CD4-positive, alpha-beta T cell treated with Interleukin-4 for 4 hours (primary cell): ENCODE results near the gene METTL22.

ENCODE experiments used
- DNase-seq: peaks from one replicate; pipeline ENCODE4 v3.0.0-alpha.2; 2020

The METTL22 gene

GRCh38 chr16:8595783-8596182 lies 25.7 kb upstream of the METTL22 start:
- DNase-seq, result no peak

GRCh38 chr16:8596581-8596980 lies 24.9 kb upstream of the METTL22 start:
- no peak for DNase-seq

GRCh38 chr16:8600144-8600775 lies 21.2 kb upstream of the METTL22 start:
- no peak for DNase-seq

- no peak for DNase-seq
Measured at GRCh38 chr16:8605554-8605953, 15.9 kb upstream of the METTL22 start.

GRCh38 chr16:8607214-8607613 lies 14.3 kb upstream of the METTL22 start:
- no peak for DNase-seq

GRCh38 chr16:8611122-8611521 lies 10.4 kb upstream of the METTL22 start:
- no peak for DNase-seq

- DNase-seq, result no peak
Measured at GRCh38 chr16:8611886-8612600, 9.5 kb upstream of the METTL22 start.

- no peak for DNase-seq
Measured at GRCh38 chr16:8614435-8615029, 7.0 kb upstream of the METTL22 start.

- DNase-seq, result no peak
Measured at GRCh38 chr16:8619671-8620370, 1.7 kb upstream of the METTL22 start.

GRCh38 chr16:8620535-8620934 lies 963 bp upstream of the METTL22 start:
- DNase-seq, result no peak

GRCh38 chr16:8621222-8621571 lies 301 bp upstream of the METTL22 start:
- no peak for DNase-seq

GRCh38 chr16:8622315-8622656 lies 788 bp downstream of the METTL22 start:
- no peak for DNase-seq

- no peak for DNase-seq
Measured at GRCh38 chr16:8623634-8624033, 2.1 kb downstream of the METTL22 start.

- DNase-seq, result no peak
Measured at GRCh38 chr16:8625491-8626087, 4.1 kb downstream of the METTL22 start.

GRCh38 chr16:8626946-8627345 lies 5.4 kb downstream of the METTL22 start:
- no peak for DNase-seq

- no peak for DNase-seq
Measured at GRCh38 chr16:8627456-8627855, 6.0 kb downstream of the METTL22 start.

GRCh38 chr16:8628981-8629725 lies 7.7 kb downstream of the METTL22 start:
- no peak for DNase-seq

GRCh38 chr16:8630255-8630953 lies 8.9 kb downstream of the METTL22 start:
- no peak for DNase-seq

GRCh38 chr16:8631373-8631772 lies 9.9 kb downstream of the METTL22 start:
- no peak for DNase-seq

- no peak for DNase-seq
Measured at GRCh38 chr16:8631818-8632465, 10.4 kb downstream of the METTL22 start.

GRCh38 chr16:8632675-8633182 lies 11.2 kb downstream of the METTL22 start:
- DNase-seq, result peak; percentile 16
